ENCODE data around the gene THAP7.

Gene THAP7

DNA sequence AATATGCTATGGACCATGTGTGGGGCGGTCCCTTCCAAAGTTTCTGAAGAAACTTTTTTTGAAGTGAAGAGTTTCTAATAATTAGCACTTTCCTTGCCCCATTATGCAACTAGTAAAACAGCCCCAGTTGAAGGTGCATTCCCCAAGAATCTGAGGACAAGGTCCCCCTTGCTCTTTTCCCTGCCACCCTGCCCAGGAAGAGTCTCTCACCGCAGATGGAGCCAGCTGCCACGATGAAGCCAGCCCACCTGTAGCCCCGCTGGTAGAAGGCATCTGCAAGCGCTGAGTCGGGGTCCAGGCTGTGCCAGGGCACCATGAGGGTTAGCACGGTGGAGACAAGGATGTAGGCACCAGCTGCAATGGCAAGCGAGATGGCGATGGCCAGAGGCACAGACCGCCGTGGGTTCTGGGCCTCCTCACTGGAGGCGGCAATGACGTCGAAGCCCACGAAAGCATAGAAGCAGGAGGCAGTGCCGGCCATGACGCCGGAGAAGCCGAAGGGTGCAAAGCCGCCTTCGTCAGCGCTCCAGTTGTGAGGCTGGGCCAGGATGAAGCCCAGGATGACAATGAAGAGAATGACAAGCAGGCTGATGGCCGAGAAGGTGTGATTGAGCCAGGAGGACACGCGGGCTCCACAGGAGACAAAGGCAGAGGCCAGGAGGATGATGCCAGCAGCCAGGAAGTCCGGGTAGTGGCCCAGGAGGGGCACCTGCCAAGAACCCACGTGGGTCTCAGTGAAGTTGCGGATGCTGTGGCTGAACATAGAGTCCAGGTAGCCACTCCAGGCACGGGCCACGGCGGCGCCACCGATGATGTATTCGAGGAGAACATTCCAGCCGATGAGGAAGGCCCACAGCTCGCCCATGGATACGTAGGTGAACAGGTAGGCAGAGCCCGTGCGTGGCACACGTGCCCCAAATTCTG lies 29.0 kb upstream of the THAP7 start:
- Histone ChIP-seq H3K27me3 (ENCODE audit: control insufficient read depth in 2 of 2, insufficient read depth in 2 of 2, low read length in 2 of 2) (peaks cover 5% of the 10 kb centered on the region in 2 donors), H3K27ac (ENCODE audit: low read depth in 2 of 2, low read length in 2 of 2) (no peak overlapping the region), H3K4me3 (ENCODE audit: low read length in 2 of 2) (no peak overlapping the region), H3K36me3 (ENCODE audit: control insufficient read depth in 2 of 2, insufficient read depth in 2 of 2, low read length in 2 of 2) (no peaks in the 10 kb centered on the region), H3K4me1 (ENCODE audit: control insufficient read depth in 2 of 2, insufficient read depth in 2 of 2, low read length in 2 of 2) (peaks cover 0 to 7% of the 10 kb centered on the region in 2 donors), H3K9ac (ENCODE audit: low read depth in 1 of 2, low read length in 2 of 2) (no peak overlapping the region), H3K9me3 (ENCODE audit: control insufficient read depth in 2 of 2, low read length in 2 of 2) (no peaks in the 10 kb centered on the region)

DNA sequence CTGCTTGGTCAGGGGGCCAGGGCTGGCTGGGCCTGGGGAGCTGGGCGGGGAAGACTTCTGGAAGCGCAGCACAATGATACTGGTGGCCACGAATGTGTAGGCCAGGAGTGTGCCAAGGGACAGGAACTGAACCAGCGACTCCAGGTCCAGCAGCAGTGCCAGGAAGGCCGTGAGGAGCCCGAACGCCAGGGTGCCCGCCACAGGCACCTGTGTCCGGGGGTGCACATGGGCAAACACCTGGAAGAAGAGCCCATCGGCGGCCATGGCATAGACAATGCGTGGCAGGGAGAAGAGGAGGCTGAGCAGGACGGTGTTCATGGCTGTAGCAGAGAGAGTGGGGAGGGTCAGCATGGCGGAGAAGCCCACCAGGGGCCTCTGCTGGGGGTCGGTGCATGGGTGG lies 28.1 kb upstream of the THAP7 start:
- no peaks in the 10 kb centered on the region for H3K9me3 ChIP-seq (ENCODE audit: control insufficient read depth in 2 of 2, low read length in 2 of 2)
- H3K4me1 ChIP-seq (ENCODE audit: control insufficient read depth in 2 of 2, insufficient read depth in 2 of 2, low read length in 2 of 2), result peaks cover 0 to 7% of the 10 kb centered on the region in 2 donors
- H3K9ac ChIP-seq (ENCODE audit: low read depth in 1 of 2, low read length in 2 of 2), result no peak overlapping the region
- peaks cover 5% of the 10 kb centered on the region in 2 donors for H3K27me3 ChIP-seq (ENCODE audit: control insufficient read depth in 2 of 2, insufficient read depth in 2 of 2, low read length in 2 of 2)
- no peaks in the 10 kb centered on the region for H3K36me3 ChIP-seq (ENCODE audit: control insufficient read depth in 2 of 2, insufficient read depth in 2 of 2, low read length in 2 of 2)
- no peak overlapping the region for H3K4me3 ChIP-seq (ENCODE audit: low read length in 2 of 2)
- H3K27ac ChIP-seq (ENCODE audit: low read depth in 2 of 2, low read length in 2 of 2), result no peak overlapping the region

GRCh38 chr22:21029486-21030025 lies 27.6 kb upstream of the THAP7 start:
- Histone ChIP-seq H3K36me3 (ENCODE audit: control insufficient read depth in 2 of 2, insufficient read depth in 2 of 2, low read length in 2 of 2) (no peaks in the 10 kb centered on the region), H3K4me1 (ENCODE audit: control insufficient read depth in 2 of 2, insufficient read depth in 2 of 2, low read length in 2 of 2) (peaks cover 0 to 7% of the 10 kb centered on the region in 2 donors), H3K4me3 (ENCODE audit: low read length in 2 of 2) (no peak overlapping the region), H3K27ac (ENCODE audit: low read depth in 2 of 2, low read length in 2 of 2) (no peak overlapping the region), H3K27me3 (ENCODE audit: control insufficient read depth in 2 of 2, insufficient read depth in 2 of 2, low read length in 2 of 2) (peaks cover 5% of the 10 kb centered on the region in 2 donors), H3K9ac (ENCODE audit: low read depth in 1 of 2, low read length in 2 of 2) (no peak overlapping the region), H3K9me3 (ENCODE audit: control insufficient read depth in 2 of 2, low read length in 2 of 2) (no peaks in the 10 kb centered on the region)

- peaks cover 5% of the 10 kb centered on the region in 2 donors for H3K27me3 ChIP-seq (ENCODE audit: control insufficient read depth in 2 of 2, insufficient read depth in 2 of 2, low read length in 2 of 2)
Measured at GRCh38 chr22:21028277-21029251, 26.6 kb upstream of the THAP7 start.

DNA sequence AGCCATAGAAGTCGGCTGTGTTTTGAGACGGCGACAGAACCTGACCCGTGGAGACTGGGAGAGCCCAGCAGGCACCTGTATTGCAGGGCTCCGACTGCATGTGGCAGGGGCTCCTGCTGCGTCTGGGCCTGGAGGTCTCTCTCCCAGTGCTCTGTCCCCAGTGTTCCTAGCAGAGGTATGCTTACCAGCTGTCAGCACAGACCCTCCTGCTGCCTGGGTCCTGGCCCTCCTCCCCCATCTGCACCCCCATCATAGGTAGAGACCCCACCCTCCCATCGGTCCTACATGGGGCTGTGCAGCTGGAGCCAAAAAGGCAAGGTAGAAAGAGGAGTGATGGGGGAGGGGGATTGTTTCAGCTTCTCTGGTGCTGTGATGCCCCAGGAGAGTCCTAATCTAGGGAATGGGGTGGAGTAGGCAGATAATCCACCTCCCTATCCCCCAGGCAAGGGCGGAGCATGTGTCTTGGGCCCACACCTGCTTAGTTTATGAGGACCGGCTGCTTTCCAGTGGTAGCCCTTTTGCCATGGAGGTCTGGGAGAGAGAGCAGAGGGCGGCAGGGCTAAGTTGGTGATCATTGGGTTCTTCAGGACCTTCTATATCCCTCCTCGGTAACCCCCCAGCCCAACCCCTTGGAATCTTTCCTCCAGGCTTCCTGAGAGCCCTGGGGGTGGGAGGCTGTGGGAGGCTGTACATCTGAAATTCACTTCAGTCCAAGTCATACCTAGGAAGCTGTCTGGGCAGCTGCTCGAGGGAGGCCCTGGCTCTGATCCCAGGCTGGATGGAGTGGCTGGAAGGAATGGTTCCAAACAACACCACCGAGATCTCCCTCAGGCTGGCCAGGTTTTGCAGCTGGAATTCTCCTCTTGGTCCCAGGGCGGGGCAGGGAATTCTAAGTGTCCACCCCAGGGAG lies 25.1 kb upstream of the THAP7 start:
- no peak overlapping the region for H3K27ac ChIP-seq (ENCODE audit: low read depth in 2 of 2, low read length in 2 of 2)
- no peaks in the 10 kb centered on the region for H3K36me3 ChIP-seq (ENCODE audit: control insufficient read depth in 2 of 2, insufficient read depth in 2 of 2, low read length in 2 of 2)
- no peaks in the 10 kb centered on the region for H3K9me3 ChIP-seq (ENCODE audit: control insufficient read depth in 2 of 2, low read length in 2 of 2)
- H3K9ac ChIP-seq (ENCODE audit: low read depth in 1 of 2, low read length in 2 of 2), result no peak overlapping the region
- peaks cover 3 to 5% of the 10 kb centered on the region in 2 donors for H3K27me3 ChIP-seq (ENCODE audit: control insufficient read depth in 2 of 2, insufficient read depth in 2 of 2, low read length in 2 of 2)
- H3K4me3 ChIP-seq (ENCODE audit: low read length in 2 of 2), result no peak overlapping the region
- peaks cover 0 to 4% of the 10 kb centered on the region in 2 donors for H3K4me1 ChIP-seq (ENCODE audit: control insufficient read depth in 2 of 2, insufficient read depth in 2 of 2, low read length in 2 of 2)

More at GRCh38 chr22:21028277-21029251, 26.6 kb upstream of the THAP7 start:
- Histone ChIP-seq H3K4me1 (ENCODE audit: control insufficient read depth in 2 of 2, insufficient read depth in 2 of 2, low read length in 2 of 2) (peaks cover 0 to 7% of the 10 kb centered on the region in 2 donors), H3K9me3 (ENCODE audit: control insufficient read depth in 2 of 2, low read length in 2 of 2) (no peaks in the 10 kb centered on the region), H3K27ac (ENCODE audit: low read depth in 2 of 2, low read length in 2 of 2) (no peak overlapping the region), H3K9ac (ENCODE audit: low read depth in 1 of 2, low read length in 2 of 2) (no peak overlapping the region), H3K4me3 (ENCODE audit: low read length in 2 of 2) (no peak overlapping the region), H3K36me3 (ENCODE audit: control insufficient read depth in 2 of 2, insufficient read depth in 2 of 2, low read length in 2 of 2) (no peaks in the 10 kb centered on the region)

DNA sequence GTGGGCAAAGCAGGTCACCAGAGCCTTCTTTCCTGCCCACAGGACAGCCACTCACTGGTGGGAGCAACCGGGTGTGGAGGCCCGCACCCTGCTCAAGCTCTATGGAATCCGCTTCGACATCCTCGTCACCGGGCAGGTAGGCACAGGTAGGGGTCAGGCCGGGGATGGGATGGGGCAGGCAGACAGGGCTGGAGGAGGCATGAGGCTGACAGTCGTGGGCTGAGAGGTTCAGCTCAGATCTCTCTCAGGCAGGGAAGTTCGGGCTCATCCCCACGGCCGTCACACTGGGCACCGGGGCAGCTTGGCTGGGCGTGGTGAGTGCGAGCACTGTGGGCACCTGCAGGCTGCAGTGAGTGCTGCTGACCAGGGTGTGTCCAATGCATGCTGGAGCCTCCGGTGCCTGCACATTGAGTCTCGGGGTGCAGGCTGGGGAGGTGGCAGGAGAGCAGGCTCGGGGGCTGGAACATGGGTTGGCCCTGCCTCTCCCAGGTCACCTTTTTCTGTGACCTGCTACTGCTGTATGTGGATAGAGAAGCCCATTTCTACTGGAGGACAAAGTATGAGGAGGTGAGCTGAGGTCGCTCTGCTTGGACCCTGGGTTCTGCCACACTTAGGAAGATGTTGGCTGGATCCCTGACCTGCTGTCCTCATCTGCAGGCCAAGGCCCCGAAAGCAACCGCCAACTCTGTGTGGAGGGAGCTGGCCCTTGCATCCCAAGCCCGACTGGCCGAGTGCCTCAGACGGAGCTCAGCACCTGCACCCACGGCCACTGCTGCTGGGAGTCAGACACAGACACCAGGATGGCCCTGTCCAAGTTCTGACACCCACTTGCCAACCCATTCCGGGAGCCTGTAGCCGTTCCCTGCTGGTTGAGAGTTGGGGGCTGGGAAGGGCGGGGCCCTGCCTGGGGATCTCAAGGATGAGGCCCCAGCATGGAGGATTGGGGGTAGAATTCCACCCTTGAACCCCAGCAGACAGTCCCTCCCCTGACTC lies 24.1 kb upstream of the THAP7 start:
- H3K27ac ChIP-seq (ENCODE audit: low read depth in 2 of 2, low read length in 2 of 2), result no peak overlapping the region
- no peak overlapping the region for H3K9ac ChIP-seq (ENCODE audit: low read depth in 1 of 2, low read length in 2 of 2)
- H3K4me1 ChIP-seq (ENCODE audit: control insufficient read depth in 2 of 2, insufficient read depth in 2 of 2, low read length in 2 of 2), result no peaks in the 10 kb centered on the region
- no peaks in the 10 kb centered on the region for H3K36me3 ChIP-seq (ENCODE audit: control insufficient read depth in 2 of 2, insufficient read depth in 2 of 2, low read length in 2 of 2)
- H3K9me3 ChIP-seq (ENCODE audit: control insufficient read depth in 2 of 2, low read length in 2 of 2), result no peaks in the 10 kb centered on the region
- no peaks in the 10 kb centered on the region for H3K27me3 ChIP-seq (ENCODE audit: control insufficient read depth in 2 of 2, insufficient read depth in 2 of 2, low read length in 2 of 2)
- H3K4me3 ChIP-seq (ENCODE audit: low read length in 2 of 2), result no peak overlapping the region

- no peak overlapping the region for H3K4me3 ChIP-seq (ENCODE audit: low read length in 2 of 2)
- H3K9me3 ChIP-seq (ENCODE audit: control insufficient read depth in 2 of 2, low read length in 2 of 2), result no peaks in the 10 kb centered on the region
- H3K9ac ChIP-seq (ENCODE audit: low read depth in 1 of 2, low read length in 2 of 2), result no peak overlapping the region
- H3K4me1 ChIP-seq (ENCODE audit: control insufficient read depth in 2 of 2, insufficient read depth in 2 of 2, low read length in 2 of 2), result no peaks in the 10 kb centered on the region
- no peaks in the 10 kb centered on the region for H3K27me3 ChIP-seq (ENCODE audit: control insufficient read depth in 2 of 2, insufficient read depth in 2 of 2, low read length in 2 of 2)
- no peak overlapping the region for H3K27ac ChIP-seq (ENCODE audit: low read depth in 2 of 2, low read length in 2 of 2)
- no peaks in the 10 kb centered on the region for H3K36me3 ChIP-seq (ENCODE audit: control insufficient read depth in 2 of 2, insufficient read depth in 2 of 2, low read length in 2 of 2)
Measured at GRCh38 chr22:21025266-21025665, 23.3 kb upstream of the THAP7 start.

DNA sequence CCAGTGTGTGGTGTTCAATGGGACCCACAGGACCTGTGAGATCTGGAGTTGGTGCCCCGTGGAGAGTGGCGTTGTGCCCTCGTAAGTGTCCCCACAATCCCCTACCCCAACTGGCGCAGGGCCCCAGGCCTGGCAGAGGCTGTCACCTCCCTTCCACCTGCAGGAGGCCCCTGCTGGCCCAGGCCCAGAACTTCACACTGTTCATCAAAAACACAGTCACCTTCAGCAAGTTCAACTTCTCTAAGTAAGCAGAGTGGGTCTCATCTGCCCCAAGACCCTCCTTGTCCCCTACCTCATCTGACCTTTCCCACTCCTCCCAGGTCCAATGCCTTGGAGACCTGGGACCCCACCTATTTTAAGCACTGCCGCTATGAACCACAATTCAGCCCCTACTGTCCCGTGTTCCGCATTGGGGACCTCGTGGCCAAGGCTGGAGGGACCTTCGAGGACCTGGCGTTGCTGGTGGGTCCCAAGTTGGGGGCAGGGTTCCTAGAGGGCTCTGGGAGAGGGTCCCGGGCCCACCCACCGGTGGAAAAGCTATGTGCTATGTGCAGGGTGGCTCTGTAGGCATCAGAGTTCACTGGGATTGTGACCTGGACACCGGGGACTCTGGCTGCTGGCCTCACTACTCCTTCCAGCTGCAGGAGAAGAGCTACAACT lies 21.2 kb upstream of the THAP7 start:
- H3K9ac ChIP-seq (ENCODE audit: low read depth in 1 of 2, low read length in 2 of 2), result no peak overlapping the region
- H3K27ac ChIP-seq (ENCODE audit: low read depth in 2 of 2, low read length in 2 of 2), result no peak overlapping the region
- no peaks in the 10 kb centered on the region for H3K9me3 ChIP-seq (ENCODE audit: control insufficient read depth in 2 of 2, low read length in 2 of 2)
- H3K4me1 ChIP-seq (ENCODE audit: control insufficient read depth in 2 of 2, insufficient read depth in 2 of 2, low read length in 2 of 2), result no peaks in the 10 kb centered on the region
- no peaks in the 10 kb centered on the region for H3K36me3 ChIP-seq (ENCODE audit: control insufficient read depth in 2 of 2, insufficient read depth in 2 of 2, low read length in 2 of 2)
- no peak overlapping the region for H3K4me3 ChIP-seq (ENCODE audit: low read length in 2 of 2)
- no peaks in the 10 kb centered on the region for H3K27me3 ChIP-seq (ENCODE audit: control insufficient read depth in 2 of 2, insufficient read depth in 2 of 2, low read length in 2 of 2)

Measured in mucosa of rectum (tissue), 2 donors.